GM18519 (cell line): ENCODE data around the gene NAGLU.
"Not testable (repeated sequence)": the region's sequence is repeated elsewhere in the genome, so short reads cannot be mapped to it uniquely, and the experiment has no call there.

Source experiments
- ATAC-seq: cut with Tn5 transposase; IDR thresholded peaks from one replicate; pipeline ENCODE4 v1.9.1; 2021; ENCODE audit warnings: mild to moderate bottlenecking, moderate library complexity; ENCODE audit not compliant: unreplicated experiment, low FRiP score

Gene NAGLU

DNA sequence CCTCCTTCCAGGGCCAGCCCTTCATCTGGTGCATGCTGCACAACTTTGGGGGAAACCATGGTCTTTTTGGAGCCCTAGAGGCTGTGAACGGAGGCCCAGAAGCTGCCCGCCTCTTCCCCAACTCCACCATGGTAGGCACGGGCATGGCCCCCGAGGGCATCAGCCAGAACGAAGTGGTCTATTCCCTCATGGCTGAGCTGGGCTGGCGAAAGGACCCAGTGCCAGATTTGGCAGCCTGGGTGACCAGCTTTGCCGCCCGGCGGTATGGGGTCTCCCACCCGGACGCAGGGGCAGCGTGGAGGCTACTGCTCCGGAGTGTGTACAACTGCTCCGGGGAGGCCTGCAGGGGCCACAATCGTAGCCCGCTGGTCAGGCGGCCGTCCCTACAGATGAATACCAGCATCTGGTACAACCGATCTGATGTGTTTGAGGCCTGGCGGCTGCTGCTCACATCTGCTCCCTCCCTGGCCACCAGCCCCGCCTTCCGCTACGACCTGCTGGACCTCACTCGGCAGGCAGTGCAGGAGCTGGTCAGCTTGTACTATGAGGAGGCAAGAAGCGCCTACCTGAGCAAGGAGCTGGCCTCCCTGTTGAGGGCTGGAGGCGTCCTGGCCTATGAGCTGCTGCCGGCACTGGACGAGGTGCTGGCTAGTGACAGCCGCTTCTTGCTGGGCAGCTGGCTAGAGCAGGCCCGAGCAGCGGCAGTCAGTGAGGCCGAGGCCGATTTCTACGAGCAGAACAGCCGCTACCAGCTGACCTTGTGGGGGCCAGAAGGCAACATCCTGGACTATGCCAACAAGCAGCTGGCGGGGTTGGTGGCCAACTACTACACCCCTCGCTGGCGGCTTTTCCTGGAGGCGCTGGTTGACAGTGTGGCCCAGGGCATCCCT lies 7.4 kb downstream of the NAGLU start:
- no peak for ATAC-seq

DNA sequence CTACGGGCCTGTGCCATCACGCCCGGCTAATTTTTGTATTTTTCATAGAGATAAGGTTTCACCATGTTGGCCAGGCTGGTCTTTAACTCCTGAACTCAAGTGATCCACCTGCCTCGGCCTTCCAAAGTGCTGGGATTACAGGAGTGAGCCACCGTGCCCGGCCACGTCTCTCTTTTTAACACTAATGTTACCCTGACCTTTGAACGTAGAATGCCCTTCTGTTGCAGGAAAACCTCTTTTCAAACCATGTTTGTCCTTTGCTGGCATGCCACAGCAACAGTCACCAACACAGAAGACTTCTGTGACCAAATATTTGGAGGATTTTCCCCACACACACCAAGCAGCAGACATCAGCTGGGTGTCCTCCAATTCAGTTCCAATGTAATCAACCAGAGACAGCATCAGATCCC lies 8.8 kb downstream of the NAGLU start:
- ATAC-seq = no peak

DNA sequence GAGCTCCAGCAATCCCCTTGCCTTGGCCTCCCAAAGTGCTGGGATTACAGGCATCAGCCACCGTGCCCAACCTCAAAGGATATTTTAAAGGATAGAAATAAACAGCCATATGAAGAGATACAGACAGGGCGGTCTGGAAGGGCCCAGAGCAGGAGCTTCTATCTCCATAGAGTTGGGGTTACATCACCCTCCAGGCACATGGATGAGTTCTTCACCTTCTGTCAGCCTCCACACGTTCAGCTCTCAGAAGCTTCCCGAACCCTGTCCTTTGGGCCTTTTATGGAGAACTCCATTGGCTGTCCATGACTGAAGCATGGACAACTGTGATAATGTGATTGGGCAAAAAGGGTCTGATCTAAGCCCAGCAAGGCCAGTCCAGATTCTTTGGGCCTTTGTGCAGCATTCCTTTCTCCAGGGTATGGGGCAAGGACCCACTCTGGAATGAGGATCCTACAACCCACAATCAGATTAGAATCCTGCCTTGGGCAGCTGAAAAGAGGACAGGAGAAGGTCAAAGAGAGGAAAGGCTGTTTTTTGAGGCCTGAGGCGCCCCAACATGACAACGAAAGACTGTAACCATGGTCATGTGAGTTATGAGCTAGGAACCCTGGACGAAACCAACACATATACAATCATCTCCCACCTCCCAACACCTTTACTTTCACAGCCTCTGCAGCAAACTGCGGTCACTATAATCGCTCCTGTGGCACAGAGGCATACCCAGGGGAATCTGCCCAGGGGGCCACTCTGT lies 9.9 kb downstream of the NAGLU start:
- not testable (repeated sequence) for ATAC-seq

DNA sequence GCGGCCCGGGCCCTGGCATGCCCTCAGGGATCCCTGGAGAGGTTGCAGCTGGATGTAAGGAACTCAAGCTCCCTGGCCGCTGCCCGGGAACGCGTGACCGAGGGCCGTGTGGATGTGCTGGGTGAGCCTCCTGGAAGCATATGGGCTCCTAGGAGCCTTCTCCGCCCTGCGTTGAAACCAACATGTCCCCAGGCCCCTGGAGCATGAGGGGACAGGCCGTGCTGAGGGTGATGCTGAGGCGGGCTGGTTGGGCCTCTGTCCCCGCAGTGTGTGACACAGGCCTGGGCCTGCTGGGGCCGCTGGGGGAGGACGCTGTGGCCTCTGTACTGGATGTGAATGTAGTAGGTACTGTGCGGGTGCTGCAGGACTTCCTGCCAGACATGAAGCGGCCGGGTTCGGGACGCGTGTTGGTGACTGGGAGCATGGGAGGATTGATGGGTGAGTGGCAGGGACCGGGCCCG lies 11.0 kb downstream of the NAGLU start:
- no peak for ATAC-seq

DNA sequence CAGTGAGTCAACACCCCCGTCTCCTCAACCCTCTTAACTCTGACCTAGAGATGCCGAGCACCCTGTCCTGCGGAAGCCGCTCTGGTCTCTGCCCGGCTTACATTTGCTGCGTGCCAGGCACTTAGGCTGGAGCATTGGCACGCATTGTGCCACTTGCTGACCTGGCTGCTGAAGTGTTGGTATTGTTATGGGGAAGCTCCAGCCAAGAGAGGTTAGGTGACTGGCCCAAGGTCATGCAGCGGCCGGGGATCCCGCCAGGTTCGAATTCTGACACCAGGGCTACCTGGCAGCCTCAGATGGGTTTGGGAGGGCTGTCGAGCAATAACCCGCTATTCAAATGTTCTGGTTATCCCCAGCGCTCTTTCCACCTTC lies 11.6 kb downstream of the NAGLU start:
- ATAC-seq = no peak

DNA sequence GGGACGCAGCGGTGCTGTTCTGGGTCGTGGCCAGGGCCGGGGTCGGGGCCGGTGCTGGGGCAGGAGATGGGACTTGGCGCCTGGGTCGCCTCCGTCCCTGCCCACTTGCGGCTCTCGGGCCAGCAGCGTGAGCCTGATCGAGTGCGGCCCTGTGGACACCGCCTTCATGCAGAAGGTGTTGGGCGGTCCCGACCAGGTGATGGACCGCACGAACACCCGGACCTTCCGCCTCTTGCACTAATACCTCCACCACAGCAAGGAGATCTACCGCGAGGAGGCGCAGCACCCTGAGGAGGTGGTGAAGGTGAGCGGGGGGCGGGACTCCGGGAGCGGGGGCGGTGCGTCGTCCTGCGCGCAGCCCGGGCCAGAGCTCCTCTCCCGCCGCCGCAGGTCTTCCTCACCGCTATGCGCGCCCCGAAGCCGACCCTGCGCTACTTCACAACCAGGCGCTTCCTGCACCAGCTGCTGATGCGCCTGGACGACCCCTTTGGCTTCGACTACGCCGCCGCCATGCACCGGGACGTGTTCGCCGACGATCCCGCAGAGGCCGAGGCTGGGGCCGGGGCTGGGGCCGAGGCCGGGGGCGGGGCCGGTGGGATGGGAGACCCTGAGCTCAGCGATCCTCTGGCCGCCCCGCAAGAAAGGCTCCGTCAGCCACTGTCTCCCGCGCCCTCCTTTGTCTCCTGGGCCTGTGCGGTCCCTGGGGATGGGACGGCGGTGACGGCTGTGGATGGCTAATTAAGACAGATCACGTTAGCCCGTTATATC lies 12.2 kb downstream of the NAGLU start:
- ATAC-seq = no peak

DNA sequence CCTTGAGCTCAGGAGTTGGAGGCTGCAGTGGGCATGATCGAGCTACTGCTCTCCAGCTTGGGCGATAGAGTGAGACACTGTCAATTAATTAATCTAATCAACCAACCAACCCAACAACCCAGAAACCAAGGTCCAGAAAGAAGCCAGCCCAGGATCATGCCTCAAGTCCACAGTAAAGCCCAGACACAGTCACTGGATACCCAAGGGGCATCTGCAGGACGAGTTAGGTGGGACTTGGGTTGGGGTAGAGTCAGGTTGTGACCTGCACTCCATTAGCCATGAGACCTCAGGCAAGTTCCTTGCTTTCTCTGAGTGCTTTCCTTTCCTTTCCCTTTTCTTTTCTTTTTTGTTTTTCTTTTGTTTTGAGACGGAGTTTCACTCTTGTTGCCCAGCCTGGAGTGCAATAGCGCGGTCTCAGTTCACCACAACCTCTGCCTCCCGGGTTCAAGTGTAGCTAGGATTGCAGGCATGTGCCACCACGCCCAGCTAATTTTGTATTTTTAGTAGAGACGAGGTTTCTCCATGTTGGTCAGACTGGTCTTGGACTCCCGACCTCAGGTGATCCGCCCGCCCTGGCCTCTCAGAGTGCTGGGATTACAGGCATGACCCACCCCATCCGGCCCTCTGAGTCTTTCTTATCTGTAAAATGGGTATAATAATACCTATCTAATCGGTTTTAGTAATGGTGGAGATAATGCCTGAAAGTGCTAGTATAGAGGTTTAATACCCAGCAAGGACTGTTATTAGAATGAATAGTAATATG lies 13.1 kb downstream of the NAGLU start:
- no peak for ATAC-seq

DNA sequence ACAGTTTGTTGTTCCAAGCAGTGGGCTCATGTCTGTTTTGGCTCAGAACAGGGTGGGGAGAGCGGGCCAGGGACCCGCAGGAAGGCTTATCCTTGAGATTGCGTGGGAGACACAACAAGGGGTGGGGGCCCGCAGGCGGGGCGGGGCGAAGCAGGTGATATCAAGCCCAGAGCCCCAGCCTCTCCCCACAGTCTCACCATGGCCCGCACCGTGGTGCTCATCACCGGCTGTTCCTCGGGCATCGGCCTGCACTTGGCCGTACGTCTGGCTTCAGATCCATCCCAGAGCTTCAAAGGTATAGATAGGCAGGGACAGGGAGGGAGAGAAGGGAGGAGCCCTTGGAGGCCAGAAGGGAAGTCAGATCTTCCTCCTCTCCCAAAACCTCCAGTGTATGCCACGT lies 16.7 kb downstream of the NAGLU start, which contains the start of gene HSD17B1:
HSD17B1 (plus strand) TSS at position 188 of the 400 bp plus-strand sequence; CDS start at position 199, 11 bp downstream.
- ATAC-seq = not testable (repeated sequence)

DNA sequence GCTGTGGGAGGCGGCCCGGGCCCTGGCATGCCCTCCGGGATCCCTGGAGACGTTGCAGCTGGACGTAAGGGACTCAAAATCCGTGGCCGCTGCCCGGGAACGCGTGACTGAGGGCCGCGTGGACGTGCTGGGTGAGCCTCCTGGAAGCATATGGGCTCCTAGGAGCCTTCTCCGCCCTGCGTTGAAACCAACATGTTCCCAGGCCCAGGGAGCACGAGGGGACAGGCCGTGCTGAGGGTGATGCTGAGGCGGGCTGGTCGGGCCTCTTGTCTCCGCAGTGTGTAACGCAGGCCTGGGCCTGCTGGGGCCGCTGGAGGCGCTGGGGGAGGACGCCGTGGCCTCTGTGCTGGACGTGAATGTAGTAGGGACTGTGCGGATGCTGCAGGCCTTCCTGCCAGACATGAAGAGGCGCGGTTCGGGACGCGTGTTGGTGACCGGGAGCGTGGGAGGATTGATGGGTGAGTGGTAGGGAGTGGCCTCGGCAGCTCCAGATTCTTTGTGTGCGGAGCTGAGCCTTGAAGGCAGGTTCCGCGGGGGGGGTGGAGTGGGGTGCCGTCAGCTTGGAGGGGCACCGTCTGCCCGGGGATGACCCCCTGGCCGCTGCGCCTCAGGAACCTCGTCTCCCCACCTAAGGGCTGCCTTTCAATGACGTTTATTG lies 17.2 kb downstream of the NAGLU start:
- no peak for ATAC-seq

DNA sequence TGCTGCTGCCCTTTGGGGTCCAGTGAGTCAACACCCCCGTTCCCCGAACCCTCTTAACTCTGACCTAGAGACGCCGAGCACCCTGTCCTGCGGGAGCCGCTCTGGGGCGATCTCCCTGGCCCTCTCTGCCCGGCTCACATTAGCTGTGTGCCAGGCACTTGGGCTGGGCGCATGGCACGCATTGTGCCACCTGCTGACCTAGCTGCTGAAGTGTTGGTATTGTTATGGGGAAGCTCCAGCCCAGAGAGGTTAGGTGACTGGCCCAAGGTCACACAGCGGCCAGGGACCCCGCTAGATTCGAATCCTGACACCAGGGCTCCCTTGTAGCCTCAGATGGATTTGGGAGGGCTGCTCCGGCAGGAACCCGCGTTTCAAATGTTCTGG lies 17.8 kb downstream of the NAGLU start:
- ATAC-seq = no peak

DNA sequence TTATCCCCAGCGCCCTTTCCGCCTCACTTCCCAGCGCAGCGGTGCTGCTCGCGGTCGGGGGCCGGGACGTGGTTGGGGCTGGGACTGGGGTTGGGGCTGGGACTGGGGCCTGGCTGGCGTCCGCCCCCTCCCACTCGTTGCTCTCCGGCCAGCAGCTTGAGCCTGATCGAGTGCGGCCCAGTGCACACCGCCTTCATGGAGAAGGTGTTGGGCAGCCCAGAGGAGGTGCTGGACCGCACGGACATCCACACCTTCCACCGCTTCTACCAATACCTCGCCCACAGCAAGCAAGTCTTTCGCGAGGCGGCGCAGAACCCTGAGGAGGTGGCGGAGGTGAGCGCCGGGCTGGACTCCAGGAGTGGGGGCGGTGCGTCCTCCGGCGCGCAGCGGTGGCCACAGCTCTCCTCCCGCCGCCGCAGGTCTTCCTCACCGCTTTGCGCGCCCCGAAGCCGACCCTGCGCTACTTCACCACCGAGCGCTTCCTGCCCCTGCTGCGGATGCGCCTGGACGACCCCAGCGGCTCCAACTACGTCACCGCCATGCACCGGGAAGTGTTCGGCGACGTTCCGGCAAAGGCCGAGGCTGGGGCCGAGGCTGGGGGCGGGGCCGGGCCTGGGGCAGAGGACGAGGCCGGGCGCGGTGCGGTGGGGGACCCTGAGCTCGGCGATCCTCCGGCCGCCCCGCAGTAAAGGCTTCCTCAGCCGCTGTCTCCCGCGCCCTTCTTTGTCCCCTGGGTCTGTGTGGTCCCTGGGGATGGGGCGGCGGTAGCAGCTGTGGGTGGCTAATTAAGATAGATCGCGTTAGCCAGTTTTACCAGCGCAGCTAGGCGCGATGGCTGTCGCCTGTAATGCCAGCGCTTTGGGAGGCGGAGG lies 18.4 kb downstream of the NAGLU start:
- ATAC-seq = peak; percentile 56

DNA sequence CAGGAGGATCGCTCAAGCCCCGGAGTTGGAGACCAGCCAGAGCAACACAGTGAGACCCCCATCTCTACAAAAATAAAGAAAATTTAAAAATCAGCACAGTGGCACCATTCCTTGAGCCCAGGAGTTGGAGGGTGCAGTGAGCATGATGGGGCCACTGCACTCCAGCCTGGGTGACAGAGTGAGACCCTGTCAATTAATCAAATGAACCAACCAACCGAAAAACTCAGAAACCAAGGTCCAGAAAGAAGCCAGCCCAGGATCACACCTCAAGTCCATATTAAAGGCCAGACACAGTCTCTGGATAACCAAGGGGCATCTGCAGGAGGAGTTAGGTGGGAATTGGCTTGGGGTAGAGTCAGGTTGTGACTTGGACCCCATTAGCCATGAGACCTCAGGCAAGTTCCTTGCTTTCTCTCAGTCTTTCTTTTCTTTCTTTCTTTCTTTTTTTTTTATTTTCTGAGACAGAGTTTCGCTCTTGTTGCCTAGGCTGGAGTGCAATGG lies 19.1 kb downstream of the NAGLU start:
- ATAC-seq = no peak

DNA sequence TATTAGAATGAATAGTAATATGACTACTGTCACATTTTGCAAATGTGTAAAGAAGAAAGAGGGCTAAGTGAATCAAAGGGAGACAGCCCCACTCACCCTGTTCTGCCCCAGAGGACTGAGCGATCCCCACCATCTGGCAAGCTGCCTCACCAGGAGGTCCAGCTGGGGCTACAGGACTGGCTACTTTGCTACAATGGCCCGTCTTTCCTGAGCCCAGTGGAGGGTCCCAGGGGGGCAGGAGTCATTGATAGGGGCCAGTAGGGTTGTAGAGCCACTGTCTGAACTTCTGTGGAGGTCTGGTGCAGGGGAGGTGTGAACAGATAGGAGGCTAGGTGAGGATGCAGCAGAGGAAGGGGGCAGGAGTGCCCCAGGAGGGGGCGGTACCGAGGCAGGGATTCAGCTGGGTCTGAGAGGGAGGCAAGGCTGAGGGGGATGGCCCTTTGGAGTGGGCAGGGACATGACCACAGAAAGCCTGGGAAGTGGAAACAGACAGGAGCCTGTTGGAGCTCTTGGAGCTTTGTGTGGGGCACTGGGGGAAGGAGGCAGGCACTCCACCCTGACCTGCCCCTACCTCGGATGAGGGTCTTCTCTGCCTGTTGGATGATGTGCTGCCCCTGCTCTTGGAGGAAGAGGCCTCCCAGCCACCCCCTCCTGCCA lies 20.0 kb downstream of the NAGLU start:
- ATAC-seq = not testable (repeated sequence)

DNA sequence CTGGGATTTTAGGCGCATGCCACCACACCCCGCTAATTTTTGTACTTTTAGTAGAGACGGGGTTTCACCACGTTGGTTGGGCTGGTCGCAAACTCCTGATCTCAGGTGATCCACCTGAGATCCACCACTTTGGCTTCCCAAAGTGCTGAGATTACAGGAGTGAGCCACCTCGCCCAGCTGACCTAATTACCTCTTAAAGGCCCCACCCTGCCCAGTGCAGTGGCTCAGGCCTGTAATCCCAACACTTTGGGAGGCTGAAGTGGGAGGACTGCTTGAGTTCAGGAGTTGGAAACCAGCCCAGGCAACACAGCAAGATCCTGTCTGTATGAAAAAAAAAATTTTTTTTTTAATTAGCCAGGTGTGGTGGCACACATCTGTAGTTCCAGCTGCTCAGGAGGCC lies 23.0 kb downstream of the NAGLU start:
- no peak for ATAC-seq

DNA sequence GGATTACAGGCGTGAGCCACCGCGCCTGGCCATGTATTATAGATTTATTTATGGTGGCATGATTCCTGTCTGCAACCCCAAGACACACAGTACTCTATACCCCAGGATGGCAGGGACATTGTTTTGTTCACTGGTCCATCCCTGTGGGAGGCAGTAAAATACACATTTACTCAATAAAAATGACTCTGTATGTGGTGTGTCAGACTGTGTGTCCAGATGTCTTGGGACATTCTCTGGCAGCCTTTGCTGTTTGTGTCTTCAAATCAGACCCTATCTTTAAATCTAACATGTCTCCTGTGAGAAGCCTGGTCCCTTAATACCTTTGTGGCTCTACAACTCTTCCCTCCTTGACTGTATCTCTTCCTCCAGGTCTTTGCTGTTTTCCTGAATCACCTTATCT lies 24.2 kb downstream of the NAGLU start:
- ATAC-seq = no peak

DNA sequence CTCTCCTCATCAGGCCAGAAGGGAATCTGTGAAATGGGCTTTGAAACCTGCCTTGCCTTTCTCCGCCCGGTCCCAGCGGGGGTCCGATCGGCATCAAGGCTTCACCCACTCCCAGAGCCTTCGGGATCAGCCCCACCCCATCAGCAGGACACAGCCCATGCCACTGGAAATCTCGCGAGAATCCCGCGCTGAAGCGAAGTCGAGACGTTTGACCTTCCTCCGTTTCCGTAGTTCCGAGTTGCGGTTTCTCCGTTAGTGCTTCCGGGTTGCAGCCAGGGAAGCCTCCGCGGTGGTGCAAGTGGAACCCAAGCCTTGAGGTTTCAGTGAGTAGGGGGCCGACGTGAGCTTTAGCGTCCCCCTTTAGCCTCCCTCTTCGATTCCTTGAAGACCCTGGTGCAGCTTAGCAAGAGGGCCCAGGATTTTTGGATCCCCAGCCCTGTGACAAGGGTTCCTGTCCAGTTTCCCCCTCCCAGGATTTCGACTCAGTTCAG lies 25.9 kb downstream of the NAGLU start, which contains the start of gene COASY:
COASY (plus strand) TSS at position 252 of the 491 bp plus-strand sequence. CDS start 475 bp downstream, outside the sequence.
- no peak for ATAC-seq

DNA sequence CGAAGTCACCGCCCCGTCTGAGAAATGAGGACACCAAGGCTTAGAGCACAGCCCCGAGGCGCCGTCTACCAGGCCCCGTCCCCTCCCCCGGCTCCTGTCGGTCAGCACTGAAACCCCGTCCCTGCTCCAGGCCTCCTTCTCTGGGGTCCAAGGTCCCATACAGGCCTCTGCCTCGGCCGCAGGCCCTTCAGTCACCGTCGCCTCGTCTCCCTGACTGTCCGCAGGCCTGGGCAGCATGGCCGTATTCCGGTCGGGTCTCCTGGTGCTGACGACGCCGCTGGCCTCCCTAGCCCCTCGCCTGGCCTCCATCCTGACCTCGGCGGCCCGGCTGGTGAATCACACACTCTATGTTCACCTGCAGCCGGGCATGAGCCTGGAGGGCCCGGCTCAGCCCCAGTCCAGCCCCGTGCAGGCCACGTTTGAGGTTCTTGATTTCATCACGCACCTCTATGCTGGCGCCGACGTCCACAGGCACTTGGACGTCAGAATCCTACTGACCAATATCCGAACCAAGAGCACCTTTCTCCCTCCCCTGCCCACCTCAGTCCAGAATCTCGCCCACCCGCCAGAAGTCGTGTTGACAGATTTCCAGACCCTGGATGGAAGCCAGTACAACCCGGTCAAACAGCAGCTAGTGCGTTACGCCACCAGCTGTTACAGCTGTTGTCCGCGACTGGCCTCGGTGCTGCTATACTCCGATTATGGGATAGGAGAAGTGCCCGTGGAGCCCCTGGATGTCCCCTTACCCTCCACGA lies 26.5 kb downstream of the NAGLU start:
- no peak for ATAC-seq
